Progenitor cell of endocrine pancreas (in vitro differentiated cells): ENCODE measurements around the gene B3GALT5. TPM values are rescaled to one million over a fixed set of nuclear protein-coding genes. Genes with fewer than 3 reads are reported as not detected.

Experiments used
- DNase-seq: peaks from one replicate; pipeline ENCODE4 v3.0.0; 2021; ENCODE audit warnings: low spot score; ENCODE audit not compliant: unreplicated experiment
- H3K27ac Mint-ChIP-seq: 2 replicates; pipeline ENCODE4 v1.8.0; 2021; ENCODE audit warnings: mild to moderate bottlenecking, moderate library complexity, mixed read lengths
- H3K27me3 Mint-ChIP-seq: 2 replicates; pipeline ENCODE4 v1.8.0; 2021; ENCODE audit warnings: mixed read lengths
- H3K36me3 Mint-ChIP-seq: 2 replicates; pipeline ENCODE4 v1.8.0; 2022; ENCODE audit warnings: mixed read lengths; ENCODE audit not compliant: insufficient read depth
- H3K4me1 Mint-ChIP-seq: 2 replicates; pipeline ENCODE4 v1.8.0; 2021; ENCODE audit warnings: low read depth, mixed read lengths
- H3K4me3 Mint-ChIP-seq: 2 replicates; pipeline ENCODE4 v1.8.0; 2021; ENCODE audit warnings: low read depth, mild to moderate bottlenecking, moderate library complexity, mixed read lengths
- H3K9me3 Mint-ChIP-seq: 2 replicates; pipeline ENCODE4 v1.8.0; 2021; ENCODE audit warnings: low read depth, mixed read lengths
- total RNA-seq: library from RNA; stranded (reverse); gene quantifications from 2 replicates; pipeline ENCODE4 v1.2.1, GENCODE V29; 2021
- TF ChIP-seq, protein P1 (sequence below): fragments of 200-600 bp; sonication (generic); IDR thresholded peaks from one replicate; pipeline ENCODE4 v1.5.0; 2021; ENCODE audit warnings: antibody characterized with exemption, mild to moderate bottlenecking; ENCODE audit not compliant: unreplicated experiment

Gene B3GALT5
- total RNA-seq, 1 donor from 2014 or later, result 0.86 TPM

DNA sequence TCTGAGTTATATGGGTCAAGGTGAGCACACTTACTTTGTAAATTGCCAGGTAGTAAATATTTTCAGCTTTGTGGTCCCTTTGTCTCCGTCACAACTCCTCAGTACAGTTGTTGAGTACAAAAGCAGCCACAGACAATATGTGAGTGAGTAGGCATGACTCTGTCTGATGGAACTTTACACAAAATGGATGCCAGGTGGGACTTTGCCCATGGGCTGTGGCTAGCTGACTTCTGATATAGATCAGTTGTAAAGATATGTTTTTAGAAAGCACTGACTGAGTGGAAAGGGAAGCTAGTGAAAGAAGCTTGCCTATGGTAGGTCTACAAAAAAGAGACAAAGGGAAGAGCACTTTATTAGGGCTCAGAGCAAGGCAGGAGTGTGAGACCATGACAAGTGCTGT lies 109.1 kb downstream of the B3GALT5 start:
- no peaks in the 10 kb centered on the region for H3K4me1 Mint-ChIP-seq

More for the DNA sequence above, 109.1 kb downstream of the B3GALT5 start:
- H3K27ac Mint-ChIP-seq, result no peak overlapping the region
- no peak overlapping the region for H3K4me3 Mint-ChIP-seq
- TF ChIP-seq, protein P1, sequence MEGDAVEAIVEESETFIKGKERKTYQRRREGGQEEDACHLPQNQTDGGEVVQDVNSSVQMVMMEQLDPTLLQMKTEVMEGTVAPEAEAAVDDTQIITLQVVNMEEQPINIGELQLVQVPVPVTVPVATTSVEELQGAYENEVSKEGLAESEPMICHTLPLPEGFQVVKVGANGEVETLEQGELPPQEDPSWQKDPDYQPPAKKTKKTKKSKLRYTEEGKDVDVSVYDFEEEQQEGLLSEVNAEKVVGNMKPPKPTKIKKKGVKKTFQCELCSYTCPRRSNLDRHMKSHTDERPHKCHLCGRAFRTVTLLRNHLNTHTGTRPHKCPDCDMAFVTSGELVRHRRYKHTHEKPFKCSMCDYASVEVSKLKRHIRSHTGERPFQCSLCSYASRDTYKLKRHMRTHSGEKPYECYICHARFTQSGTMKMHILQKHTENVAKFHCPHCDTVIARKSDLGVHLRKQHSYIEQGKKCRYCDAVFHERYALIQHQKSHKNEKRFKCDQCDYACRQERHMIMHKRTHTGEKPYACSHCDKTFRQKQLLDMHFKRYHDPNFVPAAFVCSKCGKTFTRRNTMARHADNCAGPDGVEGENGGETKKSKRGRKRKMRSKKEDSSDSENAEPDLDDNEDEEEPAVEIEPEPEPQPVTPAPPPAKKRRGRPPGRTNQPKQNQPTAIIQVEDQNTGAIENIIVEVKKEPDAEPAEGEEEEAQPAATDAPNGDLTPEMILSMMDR, result no peak
- peaks cover 9% of the 10 kb centered on the region for H3K9me3 Mint-ChIP-seq
- H3K36me3 Mint-ChIP-seq, result no peaks in the 10 kb centered on the region
- no peak for DNase-seq
- H3K27me3 Mint-ChIP-seq, result no peaks in the 10 kb centered on the region

Other genes with a start within 250 kb of the B3GALT5 start
- 1.3 and 1.8 TPM in 2 replicates for gene LCA5L, start 167.2 kb upstream of the B3GALT5 start, total RNA-seq
- 2.2 and 2.7 TPM in 2 replicates for gene SH3BGR, start 161.0 kb upstream of the B3GALT5 start, total RNA-seq
- 0.22 and 0.33 TPM in 2 replicates for gene IGSF5, start 132.2 kb downstream of the B3GALT5 start, total RNA-seq